ENCODE measurements around the gene CCSAP.
"Not testable (repeated sequence)": the region's sequence is repeated elsewhere in the genome, so short reads cannot be mapped to it uniquely, and the experiment has no call there.

Gene CCSAP

GRCh38 chr1:229325853-229326487, 16.9 kb downstream of the CCSAP start:
- no peak for DNase-seq (ENCODE audit: low read depth in 2 of 3, low spot score in 2 of 3)

GRCh38 chr1:229325401-229325800, 17.4 kb downstream of the CCSAP start:
- no peak for DNase-seq (ENCODE audit: low read depth in 2 of 3, low spot score in 2 of 3)

- no peak for DNase-seq (ENCODE audit: low read depth in 2 of 3, low spot score in 2 of 3)
These were observed 18.8 kb downstream of the CCSAP start for GRCh38 chr1:229323885-229324553.

- DNase-seq (ENCODE audit: low read depth in 2 of 3, low spot score in 2 of 3), result no peak
These were observed 19.6 kb downstream of the CCSAP start for GRCh38 chr1:229323201-229323600.

- no peak for DNase-seq (ENCODE audit: low read depth in 2 of 3, low spot score in 2 of 3)
These were observed 23.4 kb downstream of the CCSAP start for GRCh38 chr1:229319487-229319886.

GRCh38 chr1:229318056-229318455, 24.8 kb downstream of the CCSAP start:
- DNase-seq (ENCODE audit: low read depth in 2 of 3, low spot score in 2 of 3), result no peak

GRCh38 chr1:229316166-229316565, 26.7 kb downstream of the CCSAP start:
- DNase-seq (ENCODE audit: low read depth in 2 of 3, low spot score in 2 of 3), result no peak

GRCh38 chr1:229310833-229311232, 32.0 kb downstream of the CCSAP start:
- DNase-seq (ENCODE audit: low read depth in 2 of 3, low spot score in 2 of 3), result no peak

- DNase-seq (ENCODE audit: low read depth in 2 of 3, low spot score in 2 of 3), result no peak
These were observed 33.2 kb downstream of the CCSAP start for GRCh38 chr1:229309684-229310083.

GRCh38 chr1:229309074-229309473, 33.8 kb downstream of the CCSAP start:
- no peak for DNase-seq (ENCODE audit: low read depth in 2 of 3, low spot score in 2 of 3)

GRCh38 chr1:229305392-229305791, 37.5 kb downstream of the CCSAP start:
- DNase-seq (ENCODE audit: low read depth in 2 of 3, low spot score in 2 of 3), result no peak

- no peak for DNase-seq (ENCODE audit: low read depth in 2 of 3, low spot score in 2 of 3)
These were observed 39.0 kb downstream of the CCSAP start for GRCh38 chr1:229303855-229304254.

- no peak for DNase-seq (ENCODE audit: low read depth in 2 of 3, low spot score in 2 of 3)
These were observed 40.1 kb downstream of the CCSAP start for GRCh38 chr1:229302740-229303139.

GRCh38 chr1:229300099-229300757, 42.6 kb downstream of the CCSAP start:
- no peak for DNase-seq (ENCODE audit: low read depth in 2 of 3, low spot score in 2 of 3)

GRCh38 chr1:229298887-229299503, 43.9 kb downstream of the CCSAP start:
- DNase-seq (ENCODE audit: low read depth in 2 of 3, low spot score in 2 of 3), result no peak

GRCh38 chr1:229298420-229298819, 44.4 kb downstream of the CCSAP start:
- DNase-seq (ENCODE audit: low read depth in 2 of 3, low spot score in 2 of 3), result no peak

- no peak for DNase-seq (ENCODE audit: low read depth in 2 of 3, low spot score in 2 of 3)
These were observed 45.1 kb downstream of the CCSAP start for GRCh38 chr1:229297746-229298145.

- DNase-seq (ENCODE audit: low read depth in 2 of 3, low spot score in 2 of 3), result no peak
These were observed 46.3 kb downstream of the CCSAP start for GRCh38 chr1:229296541-229296941.

- DNase-seq (ENCODE audit: low read depth in 2 of 3, low spot score in 2 of 3), result no peak
These were observed 47.1 kb downstream of the CCSAP start for GRCh38 chr1:229295745-229296144.

GRCh38 chr1:229293528-229294204, 49.2 kb downstream of the CCSAP start:
- DNase-seq (ENCODE audit: low read depth in 2 of 3, low spot score in 2 of 3), result no peak

GRCh38 chr1:229291686-229292085, 51.2 kb downstream of the CCSAP start:
- DNase-seq (ENCODE audit: low read depth in 2 of 3, low spot score in 2 of 3), result not testable (repeated sequence)

All from activated CD8-positive, alpha-beta memory T cell treated with anti-CD3 and anti-CD28 coated beads for 48 hours (primary cell).